Measurements from ENCODE around the gene SYT1.

GRCh38 chr12:79301181-79301580 is 436.6 kb downstream of the SYT1 start:
- no peak for TF ChIP-seq CTCF (IDR thresholded peaks at IDR 0.05; ENCODE audit: insufficient read depth, low read length, poor library complexity, severe bottlenecking)
- TF ChIP-seq EZH2phosphoT487 (conservative IDR thresholded peaks at IDR 0.05; ENCODE audit: low read length): no peak
